HG03439 (cell line): Measurements from ENCODE around the gene CGREF1.

Source experiments
- ATAC-seq: cut with Tn5 transposase; IDR thresholded peaks from one replicate; pipeline ENCODE4 v1.9.1; 2021; ENCODE audit warnings: mild to moderate bottlenecking, moderate library complexity; ENCODE audit not compliant: unreplicated experiment

Gene CGREF1

DNA sequence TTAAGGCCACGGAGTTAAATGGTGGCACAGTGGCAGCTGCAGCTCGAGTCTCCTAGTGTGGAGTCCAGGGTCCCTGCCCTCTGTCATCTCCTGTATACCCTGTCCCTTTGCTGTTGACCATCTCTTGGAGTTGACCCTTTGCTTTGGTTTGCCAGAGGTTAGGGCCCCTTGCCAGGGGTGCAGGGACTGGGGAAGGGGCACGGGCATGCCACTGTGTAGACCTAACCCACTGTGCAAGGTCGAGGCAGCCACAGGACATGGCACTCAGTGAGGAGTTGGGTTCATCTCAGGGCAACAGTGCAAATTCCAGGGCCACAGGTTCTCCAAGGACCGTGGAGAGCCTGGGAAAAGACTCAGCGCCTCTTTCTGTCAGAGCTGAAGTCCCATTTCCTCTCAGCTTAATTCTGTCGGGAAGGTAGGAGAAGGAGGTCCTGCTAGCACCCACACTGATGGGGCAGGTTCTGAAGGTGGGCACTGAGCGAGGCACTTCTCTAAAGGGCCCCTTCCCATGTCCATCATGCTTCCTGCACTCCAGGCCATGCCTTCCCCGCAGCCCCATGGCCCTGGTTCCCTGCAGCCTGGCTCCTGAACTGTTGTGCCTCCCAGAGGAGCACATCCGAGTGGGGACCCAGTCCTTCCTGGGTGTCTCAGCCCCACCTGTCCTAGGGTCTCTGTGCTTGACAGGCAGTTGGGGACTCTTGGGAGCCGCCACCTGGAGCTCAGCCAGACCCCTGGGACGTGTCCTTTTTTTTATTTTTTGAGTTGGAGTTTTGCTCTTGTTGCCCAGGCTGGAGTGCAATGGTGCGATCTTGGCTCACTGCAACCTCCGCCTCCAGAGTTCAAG, 29.6 kb downstream of the CGREF1 start:
- ATAC-seq, result no peak

DNA sequence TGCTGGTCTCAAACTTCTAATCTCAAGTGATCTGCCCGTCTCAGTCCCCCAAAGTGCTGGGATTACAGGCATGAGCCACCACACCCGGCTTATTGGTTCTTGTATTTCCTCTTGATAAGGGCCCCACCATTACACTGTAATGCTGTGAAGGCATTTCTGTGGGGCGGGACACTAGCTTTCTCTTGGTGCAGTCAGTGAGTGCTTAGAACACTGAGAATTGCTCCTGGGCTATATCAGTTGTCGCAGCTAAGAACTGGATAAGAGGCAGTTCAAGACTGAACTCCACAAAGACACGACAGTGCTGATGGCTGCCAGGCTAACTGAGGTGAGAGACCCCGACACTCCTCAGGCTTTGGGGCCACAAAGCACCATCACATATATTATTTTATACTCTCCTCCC, 30.3 kb downstream of the CGREF1 start:
- ATAC-seq, result no peak

DNA sequence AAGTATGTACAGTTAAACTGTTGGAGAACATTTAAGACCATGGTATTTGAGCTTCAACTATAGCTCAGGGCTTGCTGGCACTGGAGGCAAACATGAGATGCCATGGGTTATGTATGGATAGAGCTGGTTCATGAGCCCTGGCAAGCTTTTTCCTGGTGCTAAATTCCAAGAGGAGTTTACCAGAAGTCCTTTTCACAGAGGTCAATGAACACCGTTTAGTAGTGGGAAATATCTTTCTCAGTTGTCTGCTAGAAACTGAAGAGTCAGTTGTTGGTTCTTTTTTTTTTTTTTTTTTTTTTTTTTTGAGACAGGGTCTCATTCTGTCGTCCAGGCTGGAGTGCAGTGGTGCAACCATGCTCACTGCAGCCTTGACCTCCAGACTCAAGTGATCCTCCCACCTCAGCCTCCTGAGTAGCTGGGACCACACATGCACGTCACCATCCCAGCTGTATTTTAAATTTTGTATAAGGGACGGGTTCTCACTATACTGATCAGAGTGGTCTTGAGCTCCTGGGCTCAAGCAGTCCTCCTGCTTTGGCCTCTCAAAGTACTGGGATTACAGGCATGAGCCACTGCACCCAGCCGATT, 31.0 kb downstream of the CGREF1 start:
- ATAC-seq, result no peak

DNA sequence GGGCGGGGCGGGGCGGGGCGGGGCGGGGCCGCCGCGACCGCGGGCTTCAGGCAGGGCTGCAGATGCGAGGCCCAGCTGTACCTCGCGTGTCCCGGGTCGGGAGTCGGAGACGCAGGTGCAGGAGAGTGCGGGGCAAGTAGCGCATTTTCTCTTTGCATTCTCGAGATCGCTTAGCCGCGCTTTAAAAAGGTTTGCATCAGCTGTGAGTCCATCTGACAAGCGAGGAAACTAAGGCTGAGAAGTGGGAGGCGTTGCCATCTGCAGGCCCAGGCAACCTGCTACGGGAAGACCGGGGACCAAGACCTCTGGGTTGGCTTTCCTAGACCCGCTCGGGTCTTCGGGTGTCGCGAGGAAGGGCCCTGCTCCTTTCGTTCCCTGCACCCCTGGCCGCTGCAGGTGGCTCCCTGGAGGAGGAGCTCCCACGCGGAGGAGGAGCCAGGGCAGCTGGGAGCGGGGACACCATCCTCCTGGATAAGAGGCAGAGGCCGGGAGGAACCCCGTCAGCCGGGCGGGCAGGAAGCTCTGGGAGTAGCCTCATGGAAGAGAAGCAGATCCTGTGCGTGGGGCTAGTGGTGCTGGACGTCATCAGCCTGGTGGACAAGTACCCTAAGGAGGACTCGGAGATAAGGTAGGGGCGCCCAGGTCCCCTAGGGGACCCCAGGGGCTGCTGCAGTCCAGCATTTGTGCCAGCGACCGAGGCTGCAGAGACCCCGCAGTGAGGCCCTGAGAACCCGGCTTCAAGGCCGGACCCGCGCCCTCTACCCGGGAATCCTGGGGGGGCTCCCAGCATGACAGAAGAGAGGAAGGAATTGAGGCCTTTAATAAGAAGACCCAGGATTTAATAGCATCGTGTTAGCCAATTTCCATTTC, 32.0 kb downstream of the CGREF1 start, which contains the start of gene KHK:
Gene KHK (plus strand): TSS at position 49 of the 870 bp plus-strand sequence. CDS start 488 bp downstream, at position 537.
- peak; percentile 11 for ATAC-seq

DNA sequence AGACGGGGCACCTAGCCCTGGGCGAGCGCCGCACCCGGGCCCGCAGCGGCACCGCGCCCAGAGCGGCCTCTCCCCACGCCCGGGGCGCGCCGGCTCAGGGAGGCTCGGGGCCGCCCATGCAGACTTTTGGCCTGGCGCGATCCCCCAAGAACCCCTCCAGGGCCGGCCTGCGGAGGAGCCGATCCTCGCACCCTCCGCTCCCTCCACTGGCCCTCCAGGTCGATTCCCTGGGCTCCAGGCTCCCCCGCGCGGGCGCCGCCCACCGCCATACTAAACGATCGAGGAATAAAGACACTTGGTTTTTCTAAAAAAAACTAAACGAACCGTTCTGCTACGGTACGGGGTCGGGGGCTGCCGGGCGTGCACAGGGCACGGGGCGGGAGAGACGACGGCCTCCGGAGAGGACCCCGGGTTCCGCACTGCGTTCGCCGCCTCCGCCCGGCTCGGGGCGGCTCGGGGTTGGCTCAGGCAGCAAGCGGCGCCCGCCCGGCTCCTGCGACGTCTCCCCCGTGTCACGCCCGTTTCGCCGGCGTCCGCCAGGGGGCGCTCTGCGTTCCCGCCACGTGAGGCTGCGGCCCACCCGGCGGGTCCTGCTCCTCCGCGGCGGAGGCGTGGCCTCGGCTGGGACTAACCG, 32.7 kb downstream of the CGREF1 start:
- ATAC-seq, result peak; percentile 69

DNA sequence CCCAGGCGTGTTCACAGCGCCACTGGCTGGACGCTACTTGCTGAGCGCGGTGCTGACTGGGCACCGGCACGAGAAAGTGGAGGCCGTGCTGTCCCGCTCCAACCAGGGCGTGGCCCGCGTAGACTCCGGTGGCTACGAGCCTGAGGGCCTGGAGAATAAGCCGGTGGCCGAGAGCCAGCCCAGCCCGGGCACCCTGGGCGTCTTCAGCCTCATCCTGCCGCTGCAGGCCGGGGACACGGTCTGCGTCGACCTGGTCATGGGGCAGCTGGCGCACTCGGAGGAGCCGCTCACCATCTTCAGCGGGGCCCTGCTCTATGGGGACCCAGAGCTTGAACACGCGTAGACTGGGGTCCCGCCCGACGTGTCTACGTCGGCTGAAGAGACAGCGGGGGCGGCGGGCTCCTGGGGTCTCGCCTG, 33.2 kb downstream of the CGREF1 start:
- ATAC-seq, result peak; percentile 7

DNA sequence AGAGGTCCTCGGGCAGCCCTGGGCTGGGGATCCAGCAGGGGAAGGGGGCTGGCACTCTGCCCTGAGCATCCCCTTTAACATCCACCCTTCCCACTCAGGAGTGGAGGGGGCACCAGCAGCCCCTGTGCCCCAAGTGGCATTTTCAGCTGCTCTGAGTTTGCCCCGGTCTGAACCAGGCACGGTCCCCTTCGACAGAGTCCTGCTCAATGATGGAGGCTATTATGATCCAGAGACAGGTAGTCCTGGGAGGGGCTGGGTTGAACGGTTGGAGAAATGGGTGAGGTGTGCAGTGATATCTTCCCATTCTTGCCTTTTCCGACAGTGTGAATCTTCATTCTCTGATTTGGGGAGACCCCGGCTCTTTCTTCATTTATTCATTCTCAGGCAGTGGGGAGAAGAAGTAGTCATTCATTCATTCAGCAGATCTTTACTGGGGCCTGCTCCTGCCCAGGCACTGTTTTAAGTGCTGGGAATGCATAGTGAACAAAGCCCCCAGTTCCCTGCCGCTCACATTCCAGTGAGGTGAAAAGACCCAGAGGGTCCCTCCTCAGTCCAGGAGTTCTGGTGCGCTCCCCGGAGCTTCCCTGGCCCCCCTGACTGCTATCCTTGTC, 33.8 kb downstream of the CGREF1 start:
- ATAC-seq, result no peak

DNA sequence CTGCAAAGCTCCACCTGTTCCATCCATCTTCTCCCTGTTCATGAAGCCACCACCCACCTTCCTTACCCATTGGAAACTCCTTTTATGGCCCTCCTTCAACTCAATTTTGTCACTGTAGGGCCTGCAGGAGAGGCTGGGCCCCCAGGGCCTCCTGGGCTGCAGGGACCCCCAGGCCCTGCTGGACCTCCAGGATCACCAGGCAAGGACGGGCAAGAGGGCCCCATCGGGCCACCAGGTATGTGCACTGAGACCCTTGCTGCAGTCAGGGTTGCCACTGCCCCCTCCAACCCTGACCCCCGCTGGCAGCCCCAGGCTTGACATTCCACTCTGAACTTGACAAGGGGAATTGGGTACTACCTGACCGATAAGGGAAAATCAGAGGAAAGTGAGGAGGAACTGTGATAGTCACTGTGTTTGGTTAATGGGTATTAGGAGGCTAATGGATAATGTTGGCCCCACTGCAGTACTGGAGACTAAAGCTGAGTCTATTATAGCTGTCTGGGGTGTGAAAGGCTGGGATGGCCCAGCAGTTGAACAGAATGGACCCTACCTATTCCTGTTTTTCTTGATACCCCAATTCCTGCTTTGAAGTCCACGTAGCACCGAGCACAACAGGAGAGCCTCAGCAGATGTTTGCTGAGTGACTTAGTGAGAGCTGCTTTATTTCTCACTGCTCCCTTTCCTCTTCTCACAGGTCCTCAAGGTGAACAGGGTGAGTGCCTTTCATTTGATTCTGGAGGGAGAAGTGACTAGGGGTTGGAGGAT, 34.4 kb downstream of the CGREF1 start:
- no peak for ATAC-seq

DNA sequence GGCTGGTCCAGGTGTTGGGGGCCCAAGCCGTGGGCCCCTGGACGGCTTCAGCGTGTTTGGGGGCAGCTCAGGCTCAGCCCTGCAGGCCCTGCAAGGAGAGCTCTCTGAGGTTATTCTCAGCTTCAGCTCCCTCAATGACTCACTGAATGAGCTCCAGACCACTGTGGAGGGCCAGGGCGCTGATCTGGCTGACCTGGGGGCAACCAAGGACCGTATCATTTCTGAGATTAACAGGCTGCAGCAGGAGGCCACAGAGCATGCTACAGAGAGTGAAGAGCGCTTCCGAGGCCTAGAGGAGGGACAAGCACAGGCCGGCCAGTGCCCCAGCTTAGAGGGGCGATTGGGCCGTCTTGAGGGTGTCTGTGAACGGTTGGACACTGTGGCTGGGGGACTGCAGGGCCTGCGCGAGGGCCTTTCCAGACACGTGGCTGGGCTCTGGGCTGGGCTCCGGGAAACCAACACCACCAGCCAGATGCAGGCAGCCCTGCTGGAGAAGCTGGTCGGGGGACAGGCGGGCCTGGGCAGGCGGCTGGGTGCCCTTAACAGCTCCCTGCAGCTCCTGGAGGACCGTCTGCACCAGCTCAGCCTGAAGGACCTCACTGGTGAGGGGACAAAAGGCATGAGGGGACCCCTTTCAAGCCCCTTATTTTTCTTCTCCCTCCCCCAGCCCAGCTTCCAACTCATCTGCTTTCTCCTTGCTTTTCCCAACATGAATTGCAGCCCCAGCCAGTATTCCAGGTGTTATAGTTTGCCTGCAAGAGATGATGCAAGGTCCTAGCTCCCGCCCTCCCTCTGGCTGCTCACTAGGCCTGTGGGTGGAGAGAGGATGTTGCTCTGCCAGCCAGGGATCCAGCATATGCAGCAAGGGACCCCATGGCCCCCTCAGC, 35.3 kb downstream of the CGREF1 start:
- no peak for ATAC-seq

DNA sequence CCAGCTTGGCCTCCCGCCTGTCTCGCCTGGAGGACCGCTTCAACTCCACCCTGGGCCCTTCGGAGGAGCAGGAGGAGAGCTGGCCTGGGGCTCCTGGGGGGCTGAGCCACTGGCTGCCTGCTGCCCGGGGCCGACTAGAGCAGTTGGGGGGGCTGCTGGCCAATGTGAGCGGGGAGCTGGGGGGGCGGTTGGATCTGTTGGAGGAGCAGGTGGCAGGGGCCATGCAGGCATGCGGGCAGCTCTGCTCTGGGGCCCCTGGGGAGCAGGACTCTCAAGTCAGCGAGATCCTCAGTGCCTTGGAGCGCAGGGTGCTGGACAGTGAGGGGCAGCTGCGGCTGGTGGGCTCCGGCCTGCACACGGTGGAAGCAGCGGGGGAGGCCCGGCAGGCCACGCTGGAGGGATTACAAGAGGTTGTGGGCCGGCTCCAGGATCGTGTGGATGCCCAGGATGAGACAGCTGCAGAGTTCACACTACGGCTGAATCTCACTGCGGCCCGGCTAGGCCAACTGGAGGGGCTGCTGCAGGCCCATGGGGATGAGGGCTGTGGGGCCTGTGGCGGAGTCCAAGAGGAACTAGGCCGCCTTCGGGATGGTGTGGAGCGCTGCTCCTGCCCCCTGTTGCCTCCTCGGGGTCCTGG, 36.0 kb downstream of the CGREF1 start:
- ATAC-seq, result no peak

DNA sequence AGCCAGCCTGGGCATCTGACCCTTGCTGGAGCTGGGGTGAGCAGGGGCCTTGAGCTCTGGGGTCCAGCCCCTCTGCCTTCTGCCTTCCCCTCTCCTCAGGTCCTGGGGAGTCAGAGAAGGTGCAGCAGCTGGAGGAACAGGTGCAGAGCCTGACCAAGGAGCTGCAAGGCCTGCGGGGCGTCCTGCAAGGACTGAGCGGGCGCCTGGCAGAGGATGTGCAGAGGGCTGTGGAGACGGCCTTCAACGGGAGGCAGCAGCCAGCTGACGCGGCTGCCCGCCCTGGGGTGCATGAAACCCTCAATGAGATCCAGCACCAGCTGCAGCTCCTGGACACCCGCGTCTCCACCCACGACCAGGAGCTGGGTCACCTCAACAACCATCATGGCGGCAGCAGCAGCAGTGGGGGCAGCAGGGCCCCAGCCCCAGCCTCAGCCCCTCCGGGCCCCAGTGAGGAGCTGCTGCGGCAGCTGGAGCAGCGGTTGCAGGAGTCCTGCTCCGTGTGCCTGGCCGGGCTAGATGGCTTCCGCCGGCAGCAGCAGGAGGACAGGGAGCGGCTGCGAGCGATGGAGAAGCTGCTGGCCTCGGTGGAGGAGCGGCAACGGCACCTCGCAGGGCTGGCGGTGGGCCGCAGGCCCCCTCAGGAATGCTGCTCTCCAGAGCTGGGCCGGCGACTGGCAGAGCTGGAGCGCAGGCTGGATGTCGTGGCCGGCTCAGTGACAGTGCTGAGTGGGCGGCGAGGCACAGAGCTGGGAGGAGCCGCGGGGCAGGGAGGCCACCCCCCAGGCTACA, 36.8 kb downstream of the CGREF1 start:
- ATAC-seq, result no peak

DNA sequence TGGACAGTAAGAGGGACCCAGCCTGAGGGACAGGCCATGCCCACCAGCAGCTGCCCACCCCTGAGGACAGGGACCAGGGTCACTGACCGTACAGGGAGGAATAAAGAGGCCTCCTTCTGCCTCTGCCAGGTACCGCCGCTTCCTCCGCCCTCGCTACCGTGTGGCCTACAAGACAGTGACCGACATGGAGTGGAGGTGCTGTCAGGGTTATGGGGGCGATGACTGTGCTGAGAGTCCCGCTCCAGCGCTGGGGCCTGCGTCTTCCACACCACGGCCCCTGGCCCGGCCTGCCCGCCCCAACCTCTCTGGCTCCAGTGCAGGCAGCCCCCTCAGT, 38.4 kb downstream of the CGREF1 start:
- ATAC-seq, result no peak

DNA sequence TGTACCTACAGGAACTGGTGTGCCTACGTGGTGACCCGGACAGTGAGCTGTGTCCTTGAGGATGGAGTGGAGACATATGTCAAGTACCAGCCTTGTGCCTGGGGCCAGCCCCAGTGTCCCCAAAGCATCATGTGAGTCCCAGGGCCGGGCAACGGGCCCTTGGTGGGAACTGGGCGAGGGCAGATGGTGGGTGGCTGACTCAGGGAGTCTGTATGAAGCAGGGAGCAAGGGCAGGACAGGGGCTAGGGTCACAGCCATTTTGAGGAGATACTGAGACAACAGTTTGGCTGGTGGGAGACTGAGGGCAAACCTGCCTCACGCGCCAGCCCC, 38.8 kb downstream of the CGREF1 start:
- ATAC-seq, result no peak

DNA sequence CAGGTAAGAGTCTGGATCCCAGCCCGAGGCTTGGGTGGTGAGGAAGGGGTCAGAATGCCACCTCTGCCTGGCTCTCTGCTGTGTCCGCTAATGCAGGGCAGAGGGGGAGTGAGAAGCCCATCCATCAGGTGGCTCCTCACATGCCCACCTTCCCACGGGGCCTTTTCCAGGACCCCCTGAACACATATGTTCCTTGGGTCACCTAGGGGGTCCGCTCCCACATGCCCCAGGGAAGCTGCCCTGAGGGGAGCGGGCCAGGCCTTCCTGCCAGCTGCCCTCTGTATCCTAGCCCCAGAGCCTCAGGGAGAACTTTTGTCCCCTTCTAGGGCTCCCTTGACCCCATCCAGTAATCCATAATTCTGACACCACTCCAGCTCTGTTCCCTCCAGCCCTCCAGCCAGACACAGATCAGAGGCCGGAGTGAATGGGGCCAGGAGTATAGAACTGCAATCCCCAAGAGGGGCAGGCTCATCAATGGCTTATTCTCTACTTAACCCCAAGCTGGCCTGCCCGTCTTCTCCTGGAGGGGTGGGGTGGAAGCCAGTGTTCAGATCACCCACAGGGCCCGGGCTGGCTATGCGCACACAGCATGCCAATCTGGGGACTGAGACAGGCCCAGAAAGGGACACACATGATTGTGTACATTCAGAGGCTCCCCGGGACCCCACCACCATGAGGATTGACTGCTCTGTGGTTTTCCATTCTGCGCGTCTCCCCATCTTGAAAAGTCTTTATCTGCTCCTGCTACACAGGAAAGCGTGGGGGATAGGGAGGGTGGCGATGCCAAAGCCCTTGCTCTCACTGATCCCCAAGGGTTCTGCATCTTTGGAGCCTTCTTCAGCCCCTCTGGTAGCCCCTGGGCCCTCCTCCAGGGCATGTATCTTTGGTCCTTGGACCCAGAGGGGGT, 39.4 kb downstream of the CGREF1 start:
- ATAC-seq, result no peak

DNA sequence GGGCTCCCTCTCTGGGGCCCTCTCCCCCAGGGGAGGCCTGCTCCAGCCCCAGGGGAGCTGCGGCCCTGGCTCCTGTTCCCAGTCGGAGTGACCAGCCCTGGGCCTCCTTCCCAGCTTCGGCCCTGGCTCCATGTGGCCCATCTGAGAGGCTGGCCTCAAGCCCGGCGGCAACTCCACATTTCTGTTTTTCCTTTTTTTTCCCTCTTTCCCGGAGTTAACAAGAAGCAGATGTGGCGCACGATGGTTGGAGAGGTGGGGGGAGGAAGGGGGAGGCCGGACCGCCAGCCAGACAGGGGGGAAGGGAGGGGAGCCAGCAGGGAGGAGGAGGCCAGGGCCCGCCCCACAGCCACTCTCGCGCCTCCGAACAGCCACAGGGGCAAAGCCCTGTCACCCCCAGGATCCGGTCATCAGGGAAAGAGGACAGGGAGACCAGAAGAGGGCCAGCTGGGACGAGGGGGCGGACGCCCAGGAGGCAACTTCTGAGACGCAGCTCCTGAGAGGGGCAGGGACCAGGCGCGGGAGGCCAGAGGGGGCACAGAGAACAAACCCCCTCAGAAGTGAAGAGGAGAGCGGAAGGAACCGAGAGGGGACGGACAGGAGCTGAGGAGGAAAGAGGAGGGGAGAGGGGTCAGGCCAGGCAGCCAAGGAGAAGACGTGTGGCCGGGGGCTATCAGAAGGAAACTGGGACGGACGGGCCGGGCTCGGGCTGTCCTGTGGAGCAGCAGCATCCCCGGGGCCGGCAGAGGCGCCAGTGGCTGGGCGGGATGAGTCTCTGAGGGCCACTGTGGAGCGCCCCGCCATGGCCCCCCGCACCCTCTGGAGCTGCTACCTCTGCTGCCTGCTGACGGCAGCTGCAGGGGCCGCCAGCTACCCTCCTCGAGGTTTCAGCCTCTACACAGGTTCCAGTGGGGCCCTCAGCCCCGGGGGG, 40.4 kb downstream of the CGREF1 start, which contains the start of gene EMILIN1:
Gene EMILIN1 (plus strand): TSS at position 349 of the 928 bp plus-strand sequence. CDS start 451 bp downstream, at position 800.
- no peak for ATAC-seq

DNA sequence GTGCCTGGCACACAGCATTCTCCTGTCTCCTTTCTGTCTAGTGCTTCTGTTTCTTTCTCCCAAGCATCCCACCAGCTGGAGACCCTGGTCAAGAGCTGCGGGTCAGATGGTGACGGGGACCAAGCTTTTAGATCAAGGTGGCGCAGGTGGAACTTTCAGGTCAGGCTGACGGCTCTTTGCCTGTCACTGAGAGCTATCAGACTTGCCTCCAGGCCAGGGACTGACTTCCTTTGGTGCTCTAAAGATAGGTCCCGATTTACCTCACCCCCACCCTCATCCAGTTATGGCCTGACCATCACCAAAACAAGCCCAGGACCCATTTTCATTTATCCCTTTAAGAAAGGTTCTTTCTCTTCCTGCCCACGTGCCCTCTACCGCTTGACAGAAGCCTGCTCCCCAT, 41.7 kb downstream of the CGREF1 start:
- ATAC-seq, result no peak
